ENCODE data around the gene IFI35. TPM values are rescaled to one million over a fixed set of nuclear protein-coding genes. Genes with fewer than 3 reads are reported as not detected.

IFI35 gene
- total and polyA plus RNA-seq, 9 of the 15 experiments (the other 6 are each of a cell fraction or from before 2014, with no cell fraction given): 4.4 to 13.1 (median 10.2) TPM

- TF ChIP-seq, protein P1, sequence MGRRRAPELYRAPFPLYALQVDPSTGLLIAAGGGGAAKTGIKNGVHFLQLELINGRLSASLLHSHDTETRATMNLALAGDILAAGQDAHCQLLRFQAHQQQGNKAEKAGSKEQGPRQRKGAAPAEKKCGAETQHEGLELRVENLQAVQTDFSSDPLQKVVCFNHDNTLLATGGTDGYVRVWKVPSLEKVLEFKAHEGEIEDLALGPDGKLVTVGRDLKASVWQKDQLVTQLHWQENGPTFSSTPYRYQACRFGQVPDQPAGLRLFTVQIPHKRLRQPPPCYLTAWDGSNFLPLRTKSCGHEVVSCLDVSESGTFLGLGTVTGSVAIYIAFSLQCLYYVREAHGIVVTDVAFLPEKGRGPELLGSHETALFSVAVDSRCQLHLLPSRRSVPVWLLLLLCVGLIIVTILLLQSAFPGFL (CRISPR knock-in tag; IDR thresholded peaks at IDR 0.05): peak; percentile 94
- TF ChIP-seq NR3C1 (CRISPR knock-in tag; IDR thresholded peaks at IDR 0.05): no peak
- no peak for TF ChIP-seq ARHGAP35 (IDR thresholded peaks at IDR 0.05; ENCODE audit: partially characterized antibody)
- no peak for TF ChIP-seq ZHX1 (conservative IDR thresholded peaks at IDR 0.05; ENCODE audit: low read length)
- TF ChIP-seq ZNF584 (CRISPR knock-in tag; IDR thresholded peaks at IDR 0.05; ENCODE audit: low read depth): peak; percentile 59; the same call in 1 of the 2 replicates
- no peak for TF ChIP-seq ZNF12 (CRISPR knock-in tag; IDR thresholded peaks at IDR 0.05)
- peak; percentile 91 to 97 for TF ChIP-seq TEAD1 (CRISPR knock-in tag; IDR thresholded peaks at IDR 0.05)
- peak; percentile 98 for TF ChIP-seq PHF20 (IDR thresholded peaks at IDR 0.05; ENCODE audit: partially characterized antibody)
- TF ChIP-seq, protein P2, sequence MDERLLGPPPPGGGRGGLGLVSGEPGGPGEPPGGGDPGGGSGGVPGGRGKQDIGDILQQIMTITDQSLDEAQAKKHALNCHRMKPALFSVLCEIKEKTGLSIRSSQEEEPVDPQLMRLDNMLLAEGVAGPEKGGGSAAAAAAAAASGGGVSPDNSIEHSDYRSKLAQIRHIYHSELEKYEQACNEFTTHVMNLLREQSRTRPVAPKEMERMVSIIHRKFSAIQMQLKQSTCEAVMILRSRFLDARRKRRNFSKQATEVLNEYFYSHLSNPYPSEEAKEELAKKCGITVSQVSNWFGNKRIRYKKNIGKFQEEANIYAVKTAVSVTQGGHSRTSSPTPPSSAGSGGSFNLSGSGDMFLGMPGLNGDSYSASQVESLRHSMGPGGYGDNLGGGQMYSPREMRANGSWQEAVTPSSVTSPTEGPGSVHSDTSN (CRISPR knock-in tag; IDR thresholded peaks at IDR 0.05; ENCODE audit: low read depth): no peak
- TF ChIP-seq, protein P2 (tag; conservative IDR thresholded peaks at IDR 0.05; ENCODE audit: low read depth): no peak; the same call in 1 of the 2 replicates
- TF ChIP-seq STAT5B (CRISPR knock-in tag; IDR thresholded peaks at IDR 0.05): no peak
- TF ChIP-seq ZNF668 (CRISPR knock-in tag; IDR thresholded peaks at IDR 0.05): no peak
- TF ChIP-seq, protein P3, sequence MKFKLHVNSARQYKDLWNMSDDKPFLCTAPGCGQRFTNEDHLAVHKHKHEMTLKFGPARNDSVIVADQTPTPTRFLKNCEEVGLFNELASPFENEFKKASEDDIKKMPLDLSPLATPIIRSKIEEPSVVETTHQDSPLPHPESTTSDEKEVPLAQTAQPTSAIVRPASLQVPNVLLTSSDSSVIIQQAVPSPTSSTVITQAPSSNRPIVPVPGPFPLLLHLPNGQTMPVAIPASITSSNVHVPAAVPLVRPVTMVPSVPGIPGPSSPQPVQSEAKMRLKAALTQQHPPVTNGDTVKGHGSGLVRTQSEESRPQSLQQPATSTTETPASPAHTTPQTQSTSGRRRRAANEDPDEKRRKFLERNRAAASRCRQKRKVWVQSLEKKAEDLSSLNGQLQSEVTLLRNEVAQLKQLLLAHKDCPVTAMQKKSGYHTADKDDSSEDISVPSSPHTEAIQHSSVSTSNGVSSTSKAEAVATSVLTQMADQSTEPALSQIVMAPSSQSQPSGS (CRISPR knock-in tag; IDR thresholded peaks at IDR 0.05): no peak
- TF ChIP-seq FOXK1 (CRISPR knock-in tag; IDR thresholded peaks at IDR 0.05; ENCODE audit: borderline replicate concordance): no peak
- no peak for TF ChIP-seq CC2D1A (IDR thresholded peaks at IDR 0.05)
- TF ChIP-seq ZNF274 (IDR thresholded peaks at IDR 0.05; ENCODE audit: borderline replicate concordance, low read depth, low read length): no peak
- TF ChIP-seq DPF2 (IDR thresholded peaks at IDR 0.05): no peak
- peak; percentile 98 for TF ChIP-seq NR2C2 (CRISPR knock-in tag; IDR thresholded peaks at IDR 0.05)
- peak; percentile 100 for TF ChIP-seq NR2C2 (tag; IDR thresholded peaks at IDR 0.05)
- TF ChIP-seq RBBP5 (IDR thresholded peaks at IDR 0.05; ENCODE audit: borderline replicate concordance, insufficient read depth, low read length, poor library complexity, severe bottlenecking): peak; percentile 98
Measured at GRCh38 chr17:42997984-42998938, 8.3 kb upstream of the IFI35 start, which contains the start of gene RPL27 (continued).
